ENCODE data around the gene RBMS1. TPM values are rescaled to one million over a fixed set of nuclear protein-coding genes. Genes with fewer than 3 reads are reported as not detected.
A peak's percentile ranks its signal among the peaks of the same experiment; 100 is the strongest.

RBMS1 gene
- total and polyA plus RNA-seq, 2 donors (not counting 1 experiment from before 2014, with no cell fraction given): 18.0 to 36.7 TPM

- Mint-ChIP-seq H3K27me3 (no peaks in the 10 kb centered on the region), H3K4me1 (peaks cover 57% of the 10 kb centered on the region), H3K27ac (no peak overlapping the region), H3K9me3 (ENCODE audit: insufficient read depth) (no peaks in the 10 kb centered on the region), H3K4me3 (peak overlapping the region; percentile 44)
- H4K20me1 ChIP-seq (ENCODE audit: control insufficient read depth, insufficient read depth, low read length, poor library complexity, severe bottlenecking): peaks cover 41% of the 10 kb centered on the region
- intact Hi-C loops (cut with micrococcal nuclease): loop anchor here (1.0 to 5.0 kb wide), 2 partner anchors 12 to 33 kb away; no protein-coding TSS in a partner anchor
- peak overlapping the region in 1 of 2 donors; percentile 14 for H3K27ac ChIP-seq (ENCODE audit: low read length in 2 of 2)
- H3K4me2 ChIP-seq (replicated peaks; ENCODE audit: low read depth, low read length, poor library complexity, severe bottlenecking): peak overlapping the region; percentile 64
- no peaks in the 10 kb centered on the region for H3K36me3 ChIP-seq (replicated peaks in 1 of 2; ENCODE audit: control extremely low read depth in 1 of 2, control insufficient read depth in 1 of 2, extremely low read depth in 1 of 2, insufficient read depth in 2 of 2, low read length in 1 of 2)
- H3K9ac ChIP-seq (ENCODE audit: low read length): peak overlapping the region; percentile 13
- WGBS (ENCODE audit: insufficient coverage): no CpG with 5 or more reads among the region's 1 CpG
- CTCF ChIA-PET: interaction anchor here (0.6 to 1.3 kb wide), 5 partner anchors 10 to 70 kb away, joined by 3 to 5 read pairs (median 4); no protein-coding TSS in a partner anchor
- no peak overlapping the region for H2AFZ ChIP-seq (ENCODE audit: insufficient read depth, low read depth, low read length, poor library complexity, severe bottlenecking)
- TF ChIP-seq CTCF (IDR thresholded peaks at IDR 0.05) (no peak), EZH2 (IDR thresholded peaks at IDR 0.05; ENCODE audit: borderline replicate concordance, insufficient read depth, low read depth, low read length, poor library complexity, severe bottlenecking) (no peak)
- H3K9me3 ChIP-seq (ENCODE audit: control extremely low read depth in 1 of 3, control insufficient read depth in 2 of 3, insufficient read depth in 1 of 3, low read length in 2 of 3): no peaks in the 10 kb centered on the region
- no peaks in the 10 kb centered on the region for H3K27me3 ChIP-seq (replicated peaks in 1 of 4; ENCODE audit: control extremely low read depth in 1 of 4, control insufficient read depth in 3 of 4, insufficient read depth in 4 of 4, low read length in 3 of 4)
- peak; percentile 70 for DNase-seq
- H3K4me1 ChIP-seq (ENCODE audit: control insufficient read depth in 2 of 2, insufficient read depth in 2 of 2, low read length in 2 of 2): peaks cover 62 to 69% of the 10 kb centered on the region in 2 donors
- peak; percentile 98 for ATAC-seq (ENCODE audit: low read depth)
- peak overlapping the region in 1 of 5 experiments; percentile 44 for H3K4me3 ChIP-seq (ENCODE audit: control extremely low read depth in 1 of 5, extremely low read depth in 1 of 5, insufficient read depth in 1 of 5, low read depth in 2 of 5, low read length in 4 of 5)
- peaks cover 98% of the 10 kb centered on the region for H3K79me2 ChIP-seq (ENCODE audit: control insufficient read depth, insufficient read depth, low read length)
- POLR2A ChIA-PET: no interaction called here
These were observed 99.5 kb downstream of the RBMS1 start for GRCh38 chr2:160394153-160394552.

- H3K4me1 Mint-ChIP-seq: peaks cover 76% of the 10 kb centered on the region
- intact Hi-C loops (cut with micrococcal nuclease): loop anchor here (5.0 kb wide), 1 partner anchor 35 kb away; no protein-coding TSS in a partner anchor
- Histone ChIP-seq H3K4me2 (replicated peaks; ENCODE audit: low read depth, low read length, poor library complexity, severe bottlenecking) (no peak overlapping the region), H3K27me3 (replicated peaks in 1 of 4; ENCODE audit: control extremely low read depth in 1 of 4, control insufficient read depth in 3 of 4, insufficient read depth in 4 of 4, low read length in 3 of 4) (no peaks in the 10 kb centered on the region), H4K20me1 (ENCODE audit: control insufficient read depth, insufficient read depth, low read length, poor library complexity, severe bottlenecking) (peaks cover 38% of the 10 kb centered on the region), H3K79me2 (ENCODE audit: control insufficient read depth, insufficient read depth, low read length) (peaks cover 98% of the 10 kb centered on the region), H3K4me1 (ENCODE audit: control insufficient read depth in 2 of 2, insufficient read depth in 2 of 2, low read length in 2 of 2) (peaks cover 73 to 75% of the 10 kb centered on the region in 2 donors), H3K9ac (ENCODE audit: low read length) (no peak overlapping the region), H3K27ac (ENCODE audit: low read length in 2 of 2) (no peak overlapping the region), H2AFZ (ENCODE audit: insufficient read depth, low read depth, low read length, poor library complexity, severe bottlenecking) (no peak overlapping the region), H3K36me3 (replicated peaks in 1 of 2; ENCODE audit: control extremely low read depth in 1 of 2, control insufficient read depth in 1 of 2, extremely low read depth in 1 of 2, insufficient read depth in 2 of 2, low read length in 1 of 2) (no peaks in the 10 kb centered on the region), H3K9me3 (ENCODE audit: control extremely low read depth in 1 of 3, control insufficient read depth in 2 of 3, insufficient read depth in 1 of 3, low read length in 2 of 3) (no peaks in the 10 kb centered on the region), H3K4me3 (ENCODE audit: control extremely low read depth in 1 of 5, extremely low read depth in 1 of 5, insufficient read depth in 1 of 5, low read depth in 2 of 5, low read length in 4 of 5) (no peak overlapping the region)
- TF ChIP-seq CTCF (IDR thresholded peaks at IDR 0.05): no peak
- TF ChIP-seq EZH2 (IDR thresholded peaks at IDR 0.05; ENCODE audit: borderline replicate concordance, insufficient read depth, low read depth, low read length, poor library complexity, severe bottlenecking): no peak
- no peak overlapping the region for H3K27ac Mint-ChIP-seq
- POLR2A ChIA-PET: no interaction called here
- CTCF ChIA-PET: no interaction called here
- H3K9me3 Mint-ChIP-seq (ENCODE audit: insufficient read depth): no peaks in the 10 kb centered on the region
- no peak for DNase-seq
- ATAC-seq (ENCODE audit: low read depth): no peak
- no CpG with 5 or more reads among the region's 3 CpGs for WGBS (ENCODE audit: insufficient coverage)
- H3K4me3 Mint-ChIP-seq: no peak overlapping the region
- H3K27me3 Mint-ChIP-seq: no peaks in the 10 kb centered on the region
These were observed 101.4 kb downstream of the RBMS1 start for GRCh38 chr2:160392201-160392600.
